Loucy (cell line): ENCODE results near the gene NOC2L.

Experiments used
- H2AFZ ChIP-seq: fragments of 200-600 bp; sonication (generic); 2 replicates; pipeline ENCODE4 v1.6.0; 2016; ENCODE audit warnings: antibody characterized with exemption, mild to moderate bottlenecking, low read length, moderate library complexity
- H3F3A ChIP-seq: fragments of 200-600 bp; 2 replicates; pipeline ENCODE4 v1.6.0; 2016; ENCODE audit warnings: antibody characterized with exemption, low read depth, mild to moderate bottlenecking
- H3K27me3 ChIP-seq: fragments of 200-600 bp; sonication (generic); 2 replicates; pipeline ENCODE4 v1.6.1; 2014; ENCODE audit warnings: low read length, mild to moderate bottlenecking; ENCODE audit not compliant: insufficient read depth, poor library complexity, severe bottlenecking
- H3K36me3 ChIP-seq: fragments of 200-600 bp; sonication (generic); 2 replicates; pipeline ENCODE4 v1.6.1; 2016; ENCODE audit warnings: low read length; ENCODE audit not compliant: insufficient read depth
- H3K4me1 ChIP-seq: fragments of 200-600 bp; sonication (generic); 2 replicates; pipeline ENCODE4 v1.5.1; 2014; ENCODE audit warnings: low read length, mild to moderate bottlenecking; ENCODE audit not compliant: insufficient read depth, poor library complexity, severe bottlenecking
- H3K4me2 ChIP-seq: fragments of 200-600 bp; sonication (generic); 2 replicates; pipeline ENCODE4 v1.6.0; 2014; ENCODE audit warnings: antibody characterized with exemption, low read length, low read depth, mild to moderate bottlenecking; ENCODE audit not compliant: poor library complexity, severe bottlenecking
- H3K4me3 ChIP-seq: fragments of 200-600 bp; sonication (generic); 2 replicates; pipeline ENCODE4 v1.5.1; 2014; ENCODE audit warnings: low read length, mild to moderate bottlenecking, mixed read lengths; ENCODE audit not compliant: poor library complexity, severe bottlenecking
- H3K79me2 ChIP-seq: fragments of 200-600 bp; sonication (generic); 2 replicates; pipeline ENCODE4 v1.6.1; 2014; ENCODE audit warnings: low read length; ENCODE audit not compliant: insufficient read depth
- H3K9ac ChIP-seq: fragments of 200-600 bp; sonication (generic); 2 replicates; pipeline ENCODE4 v1.6.0; 2014; ENCODE audit warnings: mild to moderate bottlenecking, low read depth, low read length, moderate library complexity; ENCODE audit not compliant: poor library complexity, severe bottlenecking
- H3K9me2 ChIP-seq: fragments of 200-600 bp; sonication (generic); replicated peaks from 2 replicates; pipeline ENCODE4 v1.6.1; 2016; ENCODE audit warnings: low read depth, low read length, mixed read lengths
- H3K9me3 ChIP-seq: fragments of 200-600 bp; sonication (generic); 2 replicates; pipeline ENCODE4 v1.6.1; 2014; ENCODE audit warnings: mild to moderate bottlenecking, antibody characterized with exemption, low read length, low read depth; ENCODE audit not compliant: insufficient read depth
- H4K20me1 ChIP-seq: fragments of 200-600 bp; sonication (generic); 2 replicates; pipeline ENCODE4 v1.6.0; 2014; ENCODE audit warnings: antibody characterized with exemption, low read length, mild to moderate bottlenecking; ENCODE audit not compliant: insufficient read depth, poor library complexity, severe bottlenecking
- EZH2phosphoT487 ChIP-seq: fragments of 200-600 bp; IDR thresholded peaks from 2 replicates; pipeline ENCODE4 v1.6.1; 2018; ENCODE audit warnings: antibody characterized with exemption, mild to moderate bottlenecking, moderate library complexity, borderline replicate concordance
- TF ChIP-seq, protein P1 (sequence below): fragments of 200-600 bp; sonication (generic); conservative IDR thresholded peaks from 2 replicates; pipeline ENCODE4 v1.5.1; 2014; ENCODE audit warnings: mild to moderate bottlenecking, antibody characterized with exemption, low read length

The NOC2L gene

DNA sequence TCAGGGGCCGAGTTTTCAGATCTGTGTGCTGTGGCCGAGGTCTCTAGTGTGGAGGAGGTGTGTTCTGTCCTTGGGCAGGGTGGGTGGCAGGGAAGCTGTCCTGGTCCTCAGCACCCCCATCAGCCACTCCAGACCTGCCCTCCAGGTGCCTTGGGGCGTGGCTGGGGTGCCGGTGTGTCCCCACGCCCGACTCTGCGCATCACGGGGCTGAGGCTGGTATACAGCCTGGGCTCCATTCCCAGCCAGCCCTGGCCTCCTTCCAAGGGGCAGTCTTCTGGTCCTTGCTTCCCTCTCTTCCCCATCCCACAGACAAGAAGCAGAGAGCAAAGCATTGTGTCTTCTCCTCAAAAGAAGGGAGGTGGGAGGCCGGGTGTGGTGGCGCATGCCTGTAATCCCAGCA lies 31.3 kb downstream of the NOC2L start:
- H3K79me2 ChIP-seq = no peaks in the 10 kb centered on the region
- H3K9ac ChIP-seq = no peak overlapping the region
- H3K9me3 ChIP-seq = no peaks in the 10 kb centered on the region
- H2AFZ ChIP-seq = no peak overlapping the region
- TF ChIP-seq, protein P1, sequence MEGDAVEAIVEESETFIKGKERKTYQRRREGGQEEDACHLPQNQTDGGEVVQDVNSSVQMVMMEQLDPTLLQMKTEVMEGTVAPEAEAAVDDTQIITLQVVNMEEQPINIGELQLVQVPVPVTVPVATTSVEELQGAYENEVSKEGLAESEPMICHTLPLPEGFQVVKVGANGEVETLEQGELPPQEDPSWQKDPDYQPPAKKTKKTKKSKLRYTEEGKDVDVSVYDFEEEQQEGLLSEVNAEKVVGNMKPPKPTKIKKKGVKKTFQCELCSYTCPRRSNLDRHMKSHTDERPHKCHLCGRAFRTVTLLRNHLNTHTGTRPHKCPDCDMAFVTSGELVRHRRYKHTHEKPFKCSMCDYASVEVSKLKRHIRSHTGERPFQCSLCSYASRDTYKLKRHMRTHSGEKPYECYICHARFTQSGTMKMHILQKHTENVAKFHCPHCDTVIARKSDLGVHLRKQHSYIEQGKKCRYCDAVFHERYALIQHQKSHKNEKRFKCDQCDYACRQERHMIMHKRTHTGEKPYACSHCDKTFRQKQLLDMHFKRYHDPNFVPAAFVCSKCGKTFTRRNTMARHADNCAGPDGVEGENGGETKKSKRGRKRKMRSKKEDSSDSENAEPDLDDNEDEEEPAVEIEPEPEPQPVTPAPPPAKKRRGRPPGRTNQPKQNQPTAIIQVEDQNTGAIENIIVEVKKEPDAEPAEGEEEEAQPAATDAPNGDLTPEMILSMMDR = no peak
- TF ChIP-seq EZH2phosphoT487 = no peak
- no peak overlapping the region for H3K4me2 ChIP-seq
- H3K4me3 ChIP-seq = no peak overlapping the region
- H3K9me2 ChIP-seq = no peaks in the 10 kb centered on the region
- H3K36me3 ChIP-seq = no peaks in the 10 kb centered on the region
- no peaks in the 10 kb centered on the region for H3K27me3 ChIP-seq
- H4K20me1 ChIP-seq = no peaks in the 10 kb centered on the region
- H3F3A ChIP-seq = no peaks in the 10 kb centered on the region
- H3K4me1 ChIP-seq = peaks cover 30% of the 10 kb centered on the region

DNA sequence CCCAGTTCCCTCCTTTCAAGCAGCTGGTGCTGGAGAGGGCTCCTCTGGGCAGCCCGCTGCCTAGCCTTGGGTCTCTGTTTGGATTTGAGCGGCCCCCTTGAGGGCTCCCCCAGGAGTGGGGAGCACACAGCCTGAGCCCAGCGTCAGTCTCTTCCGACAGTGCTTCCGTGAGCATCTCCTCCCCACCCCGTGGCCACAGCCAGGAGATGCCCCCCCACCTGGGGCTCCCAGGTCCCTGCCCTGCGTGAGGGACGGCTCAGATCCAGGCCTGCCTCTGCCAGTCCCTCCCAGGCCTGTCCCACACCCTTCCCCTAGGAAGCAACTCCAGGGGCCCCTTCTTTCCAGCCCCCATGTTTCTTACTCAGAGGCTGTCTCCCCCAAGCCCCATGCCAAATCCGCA lies 31.8 kb downstream of the NOC2L start:
- H3K4me2 ChIP-seq = no peak overlapping the region
- H3K27me3 ChIP-seq = no peaks in the 10 kb centered on the region
- no peaks in the 10 kb centered on the region for H3K9me2 ChIP-seq
- TF ChIP-seq, protein P1 = no peak
- no peak for TF ChIP-seq EZH2phosphoT487
- no peaks in the 10 kb centered on the region for H3K9me3 ChIP-seq
- H3K36me3 ChIP-seq = no peaks in the 10 kb centered on the region
- no peak overlapping the region for H3K9ac ChIP-seq
- no peak overlapping the region for H2AFZ ChIP-seq
- no peaks in the 10 kb centered on the region for H4K20me1 ChIP-seq
- H3K4me1 ChIP-seq = peaks cover 30% of the 10 kb centered on the region
- no peak overlapping the region for H3K4me3 ChIP-seq
- H3F3A ChIP-seq = no peaks in the 10 kb centered on the region
- H3K79me2 ChIP-seq = no peaks in the 10 kb centered on the region

- Histone ChIP-seq H3K27me3 (no peaks in the 10 kb centered on the region), H3F3A (no peaks in the 10 kb centered on the region), H3K79me2 (no peaks in the 10 kb centered on the region), H3K9ac (peak overlapping the region; percentile 14), H3K9me3 (no peaks in the 10 kb centered on the region), H3K4me2 (peak overlapping the region; percentile 66), H2AFZ (0 out of 2 replicates have a peak overlapping the region, but pooled peaks have one; percentile 46), H3K36me3 (no peaks in the 10 kb centered on the region), H4K20me1 (no peaks in the 10 kb centered on the region), H3K9me2 (no peaks in the 10 kb centered on the region), H3K4me3 (peak overlapping the region; percentile 80), H3K4me1 (peaks cover 29% of the 10 kb centered on the region)
- no peak for TF ChIP-seq EZH2phosphoT487
- TF ChIP-seq, protein P1 = no peak
Observed at GRCh38 chr1:925561-926421, 33.3 kb downstream of the NOC2L start.
